Suprapubic skin (tissue), 4 donors: Measurements from ENCODE around the gene DCXR. TPM values are rescaled to one million over a fixed set of nuclear protein-coding genes. Genes with fewer than 3 reads are reported as not detected.

Source experiments
- DNase-seq, 2 donors: peaks; one replicate each; pipeline ENCODE4 v3.0.0-alpha.2; 2019; ENCODE audit warnings: low spot score in 2 of 2
- H3K27ac ChIP-seq: fragments of 200-600 bp; sonication (generic); one replicate; pipeline ENCODE4 v1.5.1; 2019
- H3K27me3 ChIP-seq: fragments of 200-600 bp; sonication (generic); one replicate; pipeline ENCODE4 v1.5.1; 2019
- H3K36me3 ChIP-seq: fragments of 200-600 bp; sonication (generic); one replicate; pipeline ENCODE4 v1.5.1; 2019
- H3K4me1 ChIP-seq: fragments of 200-600 bp; sonication (generic); one replicate; pipeline ENCODE4 v1.5.1; 2019
- H3K4me3 ChIP-seq: fragments of 200-600 bp; sonication (generic); one replicate; pipeline ENCODE4 v1.5.1; 2019; ENCODE audit warnings: mild to moderate bottlenecking
- H3K9me3 ChIP-seq: fragments of 200-600 bp; sonication (generic); one replicate; pipeline ENCODE4 v1.5.1; 2019
- CTCF ChIP-seq, 2 donors: fragments of 200-600 bp in 1 of 2; fragments of 450-650 bp in 1 of 2; sonication (generic) in 1 of 2; IDR thresholded peaks; one replicate each; pipeline ENCODE4 v1.5.1; 2016 to 2019; ENCODE audit warnings: antibody characterized with exemption in 2 of 2, mild to moderate bottlenecking in 1 of 2, moderate library complexity in 1 of 2
- EP300 ChIP-seq: sonication (generic); formaldehyde crosslinking; IDR thresholded peaks from one replicate; pipeline ENCODE4 v1.6.1; 2017; ENCODE audit warnings: antibody characterized with exemption
- POLR2A ChIP-seq, 2 donors: fragments of 450-650 bp; IDR thresholded peaks; one replicate each; pipeline ENCODE4 v1.6.1; 2017; ENCODE audit warnings: antibody characterized with exemption in 2 of 2, mild to moderate bottlenecking in 2 of 2, moderate library complexity in 2 of 2
- POLR2AphosphoS5 ChIP-seq, 3 donors: sonication (generic); formaldehyde crosslinking; IDR thresholded peaks; one replicate each; pipeline ENCODE4 v1.6.1; 2017; ENCODE audit warnings: antibody characterized with exemption in 3 of 3
- WGBS: methylation state at CpG from one replicate; pipeline ENCODE4 v1.1.5; 2018; 5-methylcytosine and 5-hydroxymethylcytosine counted together
- total RNA-seq, 4 donors: library from RNA; depleted of rRNA; stranded (reverse); fragments of >200 nt; gene quantifications; one replicate each; pipeline ENCODE4 v1.1.0, GENCODE V29; 2016

DCXR gene
- total RNA-seq, 4 donors from 2014 or later: 160 to 267 (median 222) TPM

GRCh38 chr17:82047914-82048570, 10.5 kb upstream of the DCXR start:
- Histone ChIP-seq H3K9me3 (no peaks in the 10 kb centered on the region), H3K27me3 (no peaks in the 10 kb centered on the region), H3K4me1 (peaks cover 27% of the 10 kb centered on the region), H3K4me3 (no peak overlapping the region), H3K36me3 (peaks cover 28% of the 10 kb centered on the region), H3K27ac (no peak overlapping the region)
- TF ChIP-seq EP300 (no peak), CTCF (IDR thresholded peaks at IDR 0.05) (no peak), POLR2A (IDR thresholded peaks at IDR 0.05) (no peak), POLR2AphosphoS5 (IDR thresholded peaks at IDR 0.05) (no peak)
- no peak for DNase-seq
- 94% methylated on average over 19 of the region's 25 CpGs for WGBS

- TF ChIP-seq EP300 (no peak), CTCF (IDR thresholded peaks at IDR 0.05) (no peak), POLR2AphosphoS5 (IDR thresholded peaks at IDR 0.05) (no peak), POLR2A (IDR thresholded peaks at IDR 0.05) (no peak)
- WGBS: 83% methylated on average over 24 of the region's 24 CpGs
- H3K4me1 ChIP-seq: peaks cover 20% of the 10 kb centered on the region
These were observed 9.9 kb upstream of the DCXR start for GRCh38 chr17:82047379-82047778.

GRCh38 chr17:82046903-82047302, 9.4 kb upstream of the DCXR start:
- Histone ChIP-seq H3K4me1 (peaks cover 18% of the 10 kb centered on the region), H3K36me3 (peaks cover 28% of the 10 kb centered on the region), H3K27ac (no peak overlapping the region), H3K27me3 (no peaks in the 10 kb centered on the region), H3K4me3 (no peak overlapping the region), H3K9me3 (no peaks in the 10 kb centered on the region)
- no peak for DNase-seq
- TF ChIP-seq CTCF (IDR thresholded peaks at IDR 0.05) (no peak), POLR2AphosphoS5 (IDR thresholded peaks at IDR 0.05) (no peak), POLR2A (IDR thresholded peaks at IDR 0.05) (no peak), EP300 (no peak)
- WGBS: 91% methylated on average over 21 of the region's 21 CpGs

More at GRCh38 chr17:82047379-82047778, 9.9 kb upstream of the DCXR start:
- Histone ChIP-seq H3K4me3 (no peak overlapping the region), H3K27ac (no peak overlapping the region), H3K27me3 (no peaks in the 10 kb centered on the region), H3K36me3 (peaks cover 28% of the 10 kb centered on the region), H3K9me3 (no peaks in the 10 kb centered on the region)
- DNase-seq: no peak

GRCh38 chr17:82045936-82046484, 8.5 kb upstream of the DCXR start:
- 77% methylated on average over 7 of the region's 14 CpGs for WGBS
- Histone ChIP-seq H3K4me3 (no peak overlapping the region), H3K27me3 (no peaks in the 10 kb centered on the region), H3K9me3 (no peaks in the 10 kb centered on the region), H3K4me1 (peaks cover 17% of the 10 kb centered on the region), H3K27ac (no peak overlapping the region), H3K36me3 (peaks cover 28% of the 10 kb centered on the region)
- no peak for DNase-seq
- no peak for TF ChIP-seq POLR2AphosphoS5 (IDR thresholded peaks at IDR 0.05)
- no peak for TF ChIP-seq POLR2A (IDR thresholded peaks at IDR 0.05)
- TF ChIP-seq CTCF (IDR thresholded peaks at IDR 0.05): no peak
- TF ChIP-seq EP300: no peak

GRCh38 chr17:82043507-82043906, 6.0 kb upstream of the DCXR start:
- Histone ChIP-seq H3K4me1 (peaks cover 4% of the 10 kb centered on the region), H3K4me3 (no peak overlapping the region), H3K27me3 (no peaks in the 10 kb centered on the region), H3K36me3 (peaks cover 17% of the 10 kb centered on the region), H3K27ac (no peak overlapping the region), H3K9me3 (no peaks in the 10 kb centered on the region)
- TF ChIP-seq POLR2A (IDR thresholded peaks at IDR 0.05): no peak
- no peak for TF ChIP-seq POLR2AphosphoS5 (IDR thresholded peaks at IDR 0.05)
- no peak for TF ChIP-seq CTCF (IDR thresholded peaks at IDR 0.05)
- no peak for TF ChIP-seq EP300
- DNase-seq: no peak
- WGBS: 61% methylated on average over 3 of the region's 16 CpGs
